Adrenal gland (tissue), 5 donors: ENCODE data around the gene FAM193B.

ENCODE experiments used
- POLR2A ChIP-seq, 2 donors: fragments of 450-650 bp; IDR thresholded peaks; one replicate each; pipeline ENCODE4 v1.6.1; 2017; ENCODE audit warnings: antibody characterized with exemption in 2 of 2, mild to moderate bottlenecking in 2 of 2, moderate library complexity in 1 of 2
- TF ChIP-seq, protein P1 (sequence below), 6 experiments: fragments of 450-650 bp in 4 of 6; fragments of 200-600 bp in 2 of 6; sonication (generic) in 1 of 6; IDR thresholded peaks; 1 replicate in 5 of 6; 2 replicates in 1 of 6; pipeline versions ENCODE4 v1.5.1 to v1.8.0; 2016 to 2021; ENCODE audit warnings: antibody characterized with exemption in 6 of 6, mild to moderate bottlenecking in 2 of 6, moderate library complexity in 1 of 6
- donor health status: DM: no; HTN: no; CAD: no.

DNA sequence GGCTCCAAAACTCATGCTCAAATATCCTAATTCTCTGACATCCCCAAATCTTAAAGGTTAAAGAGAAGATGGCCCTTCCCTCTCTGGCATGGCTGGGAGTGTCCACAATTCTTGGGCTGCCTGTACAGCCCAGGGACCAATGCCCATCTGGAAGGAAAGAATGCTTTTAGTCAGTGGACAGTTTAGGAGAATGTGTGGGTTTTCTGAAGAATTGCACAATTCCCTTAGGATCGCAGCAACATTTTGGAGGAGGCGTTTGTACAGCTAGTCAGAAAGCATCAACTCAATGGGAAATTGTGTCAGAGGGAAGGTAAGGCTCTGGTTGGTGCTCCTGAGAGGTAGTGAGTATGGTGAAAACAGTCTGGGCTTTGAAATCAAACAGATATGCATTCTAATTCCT, 15.0 kb downstream of the FAM193B start:
- TF ChIP-seq, protein P1, sequence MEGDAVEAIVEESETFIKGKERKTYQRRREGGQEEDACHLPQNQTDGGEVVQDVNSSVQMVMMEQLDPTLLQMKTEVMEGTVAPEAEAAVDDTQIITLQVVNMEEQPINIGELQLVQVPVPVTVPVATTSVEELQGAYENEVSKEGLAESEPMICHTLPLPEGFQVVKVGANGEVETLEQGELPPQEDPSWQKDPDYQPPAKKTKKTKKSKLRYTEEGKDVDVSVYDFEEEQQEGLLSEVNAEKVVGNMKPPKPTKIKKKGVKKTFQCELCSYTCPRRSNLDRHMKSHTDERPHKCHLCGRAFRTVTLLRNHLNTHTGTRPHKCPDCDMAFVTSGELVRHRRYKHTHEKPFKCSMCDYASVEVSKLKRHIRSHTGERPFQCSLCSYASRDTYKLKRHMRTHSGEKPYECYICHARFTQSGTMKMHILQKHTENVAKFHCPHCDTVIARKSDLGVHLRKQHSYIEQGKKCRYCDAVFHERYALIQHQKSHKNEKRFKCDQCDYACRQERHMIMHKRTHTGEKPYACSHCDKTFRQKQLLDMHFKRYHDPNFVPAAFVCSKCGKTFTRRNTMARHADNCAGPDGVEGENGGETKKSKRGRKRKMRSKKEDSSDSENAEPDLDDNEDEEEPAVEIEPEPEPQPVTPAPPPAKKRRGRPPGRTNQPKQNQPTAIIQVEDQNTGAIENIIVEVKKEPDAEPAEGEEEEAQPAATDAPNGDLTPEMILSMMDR (IDR thresholded peaks at IDR 0.05) = no peak
- no peak for TF ChIP-seq POLR2A (IDR thresholded peaks at IDR 0.05)
